ENCODE data around the gene PPP2R5C.
"Not testable (repeated sequence)": the region's sequence is repeated elsewhere in the genome, so short reads cannot be mapped to it uniquely, and the experiment has no call there.

Gene PPP2R5C

GRCh38 chr14:101727611-101728366, 33.7 kb upstream of the PPP2R5C start:
- no peak for DNase-seq (ENCODE audit: low read depth in 3 of 3)

GRCh38 chr14:101728367-101728742, 33.2 kb upstream of the PPP2R5C start:
- no peak for DNase-seq (ENCODE audit: low read depth in 3 of 3)

GRCh38 chr14:101729382-101729781, 32.1 kb upstream of the PPP2R5C start:
- DNase-seq (ENCODE audit: low read depth in 3 of 3): no peak

GRCh38 chr14:101730157-101730556, 31.4 kb upstream of the PPP2R5C start:
- not testable (repeated sequence) for DNase-seq (ENCODE audit: low read depth in 3 of 3)

- no peak for DNase-seq (ENCODE audit: low read depth in 3 of 3)
These were observed 30.8 kb upstream of the PPP2R5C start for GRCh38 chr14:101730626-101731186.

- peak; percentile 66 to 86 (median 84) for DNase-seq (ENCODE audit: low read depth in 3 of 3)
These were observed 30.1 kb upstream of the PPP2R5C start for GRCh38 chr14:101731187-101732080.

GRCh38 chr14:101732118-101732517, 29.4 kb upstream of the PPP2R5C start:
- DNase-seq (ENCODE audit: low read depth in 3 of 3): no peak

- no peak for DNase-seq (ENCODE audit: low read depth in 3 of 3)
These were observed 28.3 kb upstream of the PPP2R5C start for GRCh38 chr14:101733211-101733610.

GRCh38 chr14:101734246-101734847, 27.2 kb upstream of the PPP2R5C start:
- no peak for DNase-seq (ENCODE audit: low read depth in 3 of 3)

GRCh38 chr14:101735453-101735852, 26.1 kb upstream of the PPP2R5C start:
- no peak for DNase-seq (ENCODE audit: low read depth in 3 of 3)

- DNase-seq (ENCODE audit: low read depth in 3 of 3): no peak
These were observed 25.4 kb upstream of the PPP2R5C start for GRCh38 chr14:101736071-101736470.

GRCh38 chr14:101736585-101736984, 24.9 kb upstream of the PPP2R5C start:
- DNase-seq (ENCODE audit: low read depth in 3 of 3): no peak

- DNase-seq (ENCODE audit: low read depth in 3 of 3): no peak
These were observed 23.8 kb upstream of the PPP2R5C start for GRCh38 chr14:101737414-101738339.

- no peak for DNase-seq (ENCODE audit: low read depth in 3 of 3)
These were observed 22.7 kb upstream of the PPP2R5C start for GRCh38 chr14:101738703-101739320.

- no peak for DNase-seq (ENCODE audit: low read depth in 3 of 3)
These were observed 21.9 kb upstream of the PPP2R5C start for GRCh38 chr14:101739446-101740141.

GRCh38 chr14:101740981-101741380, 20.5 kb upstream of the PPP2R5C start:
- DNase-seq (ENCODE audit: low read depth in 3 of 3): no peak

GRCh38 chr14:101743701-101744100, 17.8 kb upstream of the PPP2R5C start:
- DNase-seq (ENCODE audit: low read depth in 3 of 3): no peak

GRCh38 chr14:101744382-101744781, 17.1 kb upstream of the PPP2R5C start:
- DNase-seq (ENCODE audit: low read depth in 3 of 3): not testable (repeated sequence)

- not testable (repeated sequence) for DNase-seq (ENCODE audit: low read depth in 3 of 3)
These were observed 11.8 kb upstream of the PPP2R5C start for GRCh38 chr14:101749756-101750155.

GRCh38 chr14:101754893-101755292, 6.6 kb upstream of the PPP2R5C start:
- no peak for DNase-seq (ENCODE audit: low read depth in 3 of 3)
